ENCODE measurements around the gene PPP2R3C. TPM values are rescaled to one million over a fixed set of nuclear protein-coding genes. Genes with fewer than 3 reads are reported as not detected.

The PPP2R3C gene
- total and polyA plus RNA-seq, 2 of the 13 experiments (the other 11 are each of a cell fraction or from before 2014, with no cell fraction given), result 63.4 to 102 TPM

DNA sequence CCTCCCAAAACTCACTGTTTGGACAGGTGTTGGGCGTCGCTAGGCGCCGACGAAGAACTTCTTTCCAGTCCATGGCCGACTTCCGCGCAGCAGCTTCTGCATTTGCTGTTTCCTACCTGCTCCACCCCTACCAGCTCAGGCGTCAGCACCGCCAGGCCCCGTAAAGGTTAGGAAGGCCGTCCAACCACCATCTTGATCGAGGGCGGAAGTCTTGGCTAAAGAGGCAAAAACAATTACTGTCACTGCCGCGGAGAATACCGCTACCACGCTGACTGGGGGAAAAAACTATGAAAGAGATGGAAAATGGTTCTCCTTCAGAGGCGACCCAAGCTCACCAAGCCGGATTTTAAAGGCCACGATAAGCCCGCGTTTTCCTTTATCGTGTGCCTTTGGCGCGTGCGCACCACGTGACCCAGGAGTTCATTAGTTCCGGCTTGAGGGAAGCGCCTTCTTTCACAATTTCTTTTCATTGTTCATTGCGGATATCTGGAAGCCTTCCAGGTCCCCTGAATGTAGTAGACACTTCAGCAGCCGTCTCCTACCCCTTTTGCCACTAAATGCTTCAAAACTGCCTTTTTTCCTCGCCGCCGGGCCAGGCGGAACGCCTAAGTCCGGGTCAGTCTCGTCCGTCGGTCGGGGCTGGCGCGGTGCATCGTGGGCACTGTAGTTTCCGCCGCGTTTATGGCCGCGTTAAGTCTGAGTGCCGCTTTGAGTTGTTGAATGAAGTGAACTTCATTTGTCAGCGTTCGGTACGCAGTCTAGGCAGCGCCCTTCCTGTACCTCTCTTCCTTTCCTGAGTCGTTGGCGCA, at the start of gene PPP2R3C, which contains the start of gene PRORP (continued):
- TF ChIP-seq JARID2 (CRISPR knock-in tag; IDR thresholded peaks at IDR 0.05; ENCODE audit: insufficient replicate concordance) (peak; percentile 96), IRF9 (CRISPR knock-in tag; IDR thresholded peaks at IDR 0.05; ENCODE audit: borderline replicate concordance) (peak; percentile 97; the same call in 1 of the 2 replicates), KMT2A (CRISPR knock-in tag; IDR thresholded peaks at IDR 0.05) (peak; percentile 90), SOX13 (IDR thresholded peaks at IDR 0.05) (0 out of 2 replicates have a peak, but pooled peaks have one; percentile 15), SOX13 (CRISPR knock-in tag; conservative IDR thresholded peaks at IDR 0.05 in 1 of 2, IDR thresholded peaks at IDR 0.05 in 1 of 2) (peak; percentile 17 to 49; a peak in 3 of 4 replicates), GLI4 (CRISPR knock-in tag; IDR thresholded peaks at IDR 0.05; ENCODE audit: borderline replicate concordance) (peak; percentile 95; the same call in 1 of the 2 replicates), ARNT2 (CRISPR knock-in tag; IDR thresholded peaks at IDR 0.05; ENCODE audit: low read depth) (peak; percentile 94), HNF4G (IDR thresholded peaks at IDR 0.05; ENCODE audit: borderline replicate concordance, low read depth, low read length) (peak; percentile 37; the same call in 1 of the 2 replicates), HNF4G (CRISPR knock-in tag; IDR thresholded peaks at IDR 0.05; ENCODE audit: borderline replicate concordance, low read depth) (peak; percentile 64), MED13 (CRISPR knock-in tag; IDR thresholded peaks at IDR 0.05) (peak; percentile 84; the same call in 1 of the 2 replicates), IKZF5 (CRISPR knock-in tag; IDR thresholded peaks at IDR 0.05) (peak; percentile 96), ZNF207 (IDR thresholded peaks at IDR 0.05; ENCODE audit: borderline replicate concordance) (no peak), RXRA (CRISPR knock-in tag; IDR thresholded peaks at IDR 0.05) (peak; percentile 75), ZNF546 (CRISPR knock-in tag; conservative IDR thresholded peaks at IDR 0.05) (peak; percentile 96; the same call in 1 of the 2 replicates), SNRNP70 (IDR thresholded peaks at IDR 0.05; ENCODE audit: low read depth, low read length) (no peak), NFKBIZ (CRISPR knock-in tag; IDR thresholded peaks at IDR 0.05) (peak; percentile 88), TMF1 (CRISPR knock-in tag; IDR thresholded peaks at IDR 0.05; ENCODE audit: low read depth) (peak; percentile 4), EEA1 (CRISPR knock-in tag; IDR thresholded peaks at IDR 0.05; ENCODE audit: borderline replicate concordance) (peak; percentile 95), ZNF260 (CRISPR knock-in tag; IDR thresholded peaks at IDR 0.05; ENCODE audit: borderline replicate concordance, low read depth) (0 out of 2 replicates have a peak, but pooled peaks have one; percentile 53), KDM4B (CRISPR knock-in tag; IDR thresholded peaks at IDR 0.05) (peak; percentile 87), MEIS1 (CRISPR knock-in tag; IDR thresholded peaks at IDR 0.05; ENCODE audit: borderline replicate concordance) (peak; percentile 90; the same call in 1 of the 2 replicates), HIVEP1 (CRISPR knock-in tag; IDR thresholded peaks at IDR 0.05) (peak; percentile 96), ZBTB38 (CRISPR knock-in tag; IDR thresholded peaks at IDR 0.05) (peak; percentile 96), SMYD3 (CRISPR knock-in tag; IDR thresholded peaks at IDR 0.05) (no peak; the same call in 1 of the 2 replicates), ZNF766 (CRISPR knock-in tag; IDR thresholded peaks at IDR 0.05; ENCODE audit: borderline replicate concordance) (peak; percentile 94)
- TF ChIP-seq, protein P1, sequence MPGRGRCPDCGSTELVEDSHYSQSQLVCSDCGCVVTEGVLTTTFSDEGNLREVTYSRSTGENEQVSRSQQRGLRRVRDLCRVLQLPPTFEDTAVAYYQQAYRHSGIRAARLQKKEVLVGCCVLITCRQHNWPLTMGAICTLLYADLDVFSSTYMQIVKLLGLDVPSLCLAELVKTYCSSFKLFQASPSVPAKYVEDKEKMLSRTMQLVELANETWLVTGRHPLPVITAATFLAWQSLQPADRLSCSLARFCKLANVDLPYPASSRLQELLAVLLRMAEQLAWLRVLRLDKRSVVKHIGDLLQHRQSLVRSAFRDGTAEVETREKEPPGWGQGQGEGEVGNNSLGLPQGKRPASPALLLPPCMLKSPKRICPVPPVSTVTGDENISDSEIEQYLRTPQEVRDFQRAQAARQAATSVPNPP (CRISPR knock-in tag; IDR thresholded peaks at IDR 0.05), result peak; percentile 85; the same call in 1 of the 2 replicates
